Left renal pelvis (tissue), 4 donors: ENCODE data around the gene UBE3D. TPM values are rescaled to one million over a fixed set of nuclear protein-coding genes. Genes with fewer than 3 reads are reported as not detected.
"Not testable (repeated sequence)": the region's sequence is repeated elsewhere in the genome, so short reads cannot be mapped to it uniquely, and the experiment has no call there.

ENCODE experiments used
- DNase-seq, 4 donors: peaks; one replicate each; pipeline ENCODE4 v3.0.0-alpha.2; 2013; ENCODE audit warnings: low read depth in 4 of 4, low spot score in 3 of 4
- polyA plus RNA-seq, 4 donors: library from polyadenylated mRNA; unstranded; fragments of 120-200 nt; gene quantifications; one replicate each; pipeline ENCODE4 v1.2.1, GENCODE V29; 2013; ENCODE audit not compliant: insufficient read length in 4 of 4

UBE3D gene
- polyA plus RNA-seq, 4 donors, result 4.5 to 10.2 (median 8.4) TPM

DNA sequence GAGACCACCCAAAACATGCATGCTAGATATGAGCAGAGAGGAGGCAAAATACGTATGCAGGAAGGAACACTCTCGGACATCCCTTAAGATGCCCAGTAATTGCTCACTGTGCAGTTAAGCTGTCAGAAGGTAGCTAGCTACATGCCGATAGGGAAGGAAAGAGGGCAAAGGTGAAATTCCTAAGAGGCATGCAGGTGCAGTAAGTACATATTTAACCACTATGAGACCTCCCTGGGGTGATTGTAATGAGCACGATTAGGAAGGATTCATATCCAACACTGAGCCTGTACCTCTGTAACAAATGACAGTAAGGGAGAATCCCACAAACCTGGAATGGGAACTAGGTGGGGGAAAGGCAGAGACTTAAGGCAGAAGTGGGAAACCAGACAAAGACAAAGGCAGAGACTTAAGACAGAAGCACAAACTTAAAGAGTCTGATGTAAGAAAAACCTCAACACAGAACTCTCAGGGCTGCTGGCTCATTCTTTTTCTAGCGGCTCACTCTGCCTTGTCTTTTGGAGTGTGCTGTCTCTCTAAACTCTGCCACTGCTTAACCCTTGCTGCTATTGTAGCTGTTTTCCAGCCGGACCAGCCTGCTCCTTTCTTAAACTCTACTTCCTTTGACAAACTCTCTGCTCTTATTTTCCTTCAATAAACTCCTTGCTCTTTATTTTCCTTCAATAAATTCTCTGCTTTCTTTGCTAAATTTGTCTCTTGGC, 148.1 kb downstream of the UBE3D start:
- no peak for DNase-seq

DNA sequence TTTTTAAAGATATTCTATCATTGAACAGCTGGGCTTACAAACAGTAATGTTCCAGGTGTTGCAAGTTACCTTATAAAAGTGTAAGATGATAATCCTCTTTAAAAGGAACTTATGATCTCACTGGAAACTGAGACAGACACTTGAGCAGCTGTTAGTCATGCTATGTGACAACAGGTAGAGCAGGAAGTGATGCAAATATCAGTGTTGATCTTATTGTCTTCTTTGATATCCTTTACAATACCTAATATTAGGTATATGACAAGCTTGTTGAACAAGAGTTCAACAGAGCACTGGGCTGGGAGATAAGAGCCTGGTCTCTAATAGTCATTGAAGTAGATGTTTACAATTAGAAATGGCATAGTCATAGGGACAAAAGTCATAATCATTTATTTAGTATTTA, 150.0 kb downstream of the UBE3D start:
- no peak for DNase-seq

GRCh38 chr6:82914511-82914910, 151.1 kb downstream of the UBE3D start:
- DNase-seq, result no peak

- no peak for DNase-seq
Observed at GRCh38 chr6:82910820-82911219, 154.8 kb downstream of the UBE3D start.

GRCh38 chr6:82910395-82910794, 155.2 kb downstream of the UBE3D start:
- no peak for DNase-seq

- no peak for DNase-seq
Observed at GRCh38 chr6:82909551-82909950, 156.1 kb downstream of the UBE3D start.

DNA sequence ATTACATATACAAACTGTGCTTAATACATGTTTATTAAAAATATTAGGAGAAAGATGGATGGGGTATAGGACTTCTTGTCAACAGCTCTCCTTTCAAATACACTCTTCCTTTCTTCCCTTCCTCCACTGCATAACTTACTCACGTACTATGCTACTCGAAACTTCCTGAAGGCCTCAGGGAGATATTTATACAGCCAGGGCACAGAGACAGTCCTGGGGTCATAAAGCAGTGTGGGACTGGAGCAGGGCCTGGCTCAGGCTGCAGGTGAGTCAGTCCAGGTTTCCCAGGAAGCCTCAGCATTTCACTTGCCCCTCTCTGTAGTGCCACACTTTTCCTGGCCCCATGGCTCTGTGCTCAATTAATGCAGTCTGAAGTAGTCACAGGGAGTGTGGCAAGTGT, 157.0 kb downstream of the UBE3D start:
- no peak for DNase-seq

DNA sequence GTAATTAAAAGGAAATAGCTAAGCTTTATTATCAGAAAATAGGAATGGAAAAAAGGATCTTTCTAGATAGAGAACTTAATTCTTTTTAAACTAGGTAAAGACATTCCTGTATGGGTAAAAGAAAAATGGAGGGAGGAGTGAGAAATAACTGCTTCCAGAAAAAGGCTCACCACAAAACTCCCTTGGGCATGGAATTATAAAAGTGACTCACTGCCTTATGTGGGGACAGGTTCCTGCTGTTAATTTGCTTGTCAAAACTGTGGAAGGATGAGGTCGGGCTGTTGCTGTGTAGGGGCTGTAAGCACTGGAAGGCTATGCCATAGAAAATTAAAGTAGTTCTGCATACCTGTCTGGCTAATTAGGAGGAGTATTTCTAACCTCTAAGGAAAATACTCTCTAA, 158.7 kb downstream of the UBE3D start:
- no peak for DNase-seq

DNA sequence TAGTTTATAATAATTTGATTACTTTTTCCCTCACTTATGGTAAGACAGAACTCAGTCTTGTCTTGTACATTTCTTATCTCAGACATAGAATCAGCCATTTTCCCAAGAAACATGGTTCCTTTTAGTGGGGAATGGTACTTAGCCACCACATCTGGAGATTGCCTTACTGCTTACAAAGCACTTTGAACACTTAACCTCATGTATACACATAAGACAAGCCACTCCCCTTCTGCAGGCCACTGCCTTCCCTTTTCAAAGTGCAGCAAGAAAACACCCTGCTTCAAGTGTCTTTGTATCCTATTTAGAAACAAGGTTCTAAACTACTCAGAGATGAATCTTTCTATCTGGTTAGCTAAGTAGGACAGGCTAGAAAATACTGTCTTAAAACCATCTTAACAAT, 159.2 kb downstream of the UBE3D start:
- DNase-seq, result no peak

DNA sequence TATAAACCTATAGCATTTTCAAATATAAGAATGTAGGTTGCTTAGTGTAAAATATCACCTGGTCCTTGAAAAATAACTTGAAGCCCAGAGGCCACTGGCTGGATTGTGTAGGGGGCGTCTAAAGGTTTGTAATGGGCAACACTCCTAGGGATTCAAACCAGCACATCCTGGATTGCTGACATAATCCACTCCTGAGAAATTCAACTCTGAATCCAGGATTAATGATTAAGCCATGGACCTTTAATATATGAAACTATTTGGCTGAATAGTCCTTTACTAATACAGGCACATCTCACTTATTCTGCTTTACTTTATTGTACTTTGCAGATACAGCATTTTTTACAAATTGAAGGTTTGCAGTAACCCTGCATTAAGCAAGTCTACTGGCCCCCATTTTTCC, 160.8 kb downstream of the UBE3D start:
- no peak for DNase-seq

DNA sequence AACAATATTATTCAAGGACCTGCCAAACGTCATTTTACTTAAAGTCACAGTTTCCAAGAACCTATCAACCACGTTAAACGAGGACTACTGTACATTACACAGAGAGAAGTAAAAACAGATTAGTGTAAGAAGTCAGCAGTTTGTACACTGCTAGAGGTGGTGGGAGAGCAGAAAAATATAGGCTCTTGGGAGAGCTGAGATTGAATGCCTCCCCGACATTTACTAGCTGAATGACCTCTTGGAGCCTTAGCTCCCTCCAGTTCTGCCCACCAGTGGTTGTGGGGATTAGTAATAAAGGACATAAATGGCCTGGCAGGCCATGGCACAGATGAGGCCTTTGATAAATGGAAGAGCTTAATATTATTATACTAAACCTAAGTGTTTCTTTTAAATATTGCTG, 161.4 kb downstream of the UBE3D start:
- DNase-seq, result no peak

GRCh38 chr6:82902290-82902689, 163.4 kb downstream of the UBE3D start:
- no peak for DNase-seq

GRCh38 chr6:82894653-82895259, 170.9 kb downstream of the UBE3D start:
- DNase-seq, result no peak

- DNase-seq, result no peak
Observed at GRCh38 chr6:82893889-82894652, 171.6 kb downstream of the UBE3D start.

DNA sequence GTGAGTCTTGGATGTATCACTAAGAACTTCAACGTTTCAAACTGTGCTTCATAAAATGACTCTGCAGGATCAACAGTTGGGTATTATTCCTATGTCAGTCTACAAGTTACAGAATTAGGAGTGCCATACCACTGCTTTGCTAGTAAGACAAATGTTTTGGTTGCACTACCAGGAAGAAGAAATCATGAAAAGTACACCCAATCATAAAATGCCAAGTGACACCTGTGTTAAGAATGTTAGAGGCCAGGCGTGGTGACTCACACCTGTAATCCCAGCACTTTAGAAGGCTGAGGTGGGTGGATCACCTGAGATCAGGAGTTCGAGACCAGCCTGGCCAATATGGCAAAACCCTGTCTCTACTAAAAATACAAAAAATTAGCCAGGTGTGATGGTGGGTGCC, 174.1 kb downstream of the UBE3D start:
- DNase-seq, result not testable (repeated sequence)

DNA sequence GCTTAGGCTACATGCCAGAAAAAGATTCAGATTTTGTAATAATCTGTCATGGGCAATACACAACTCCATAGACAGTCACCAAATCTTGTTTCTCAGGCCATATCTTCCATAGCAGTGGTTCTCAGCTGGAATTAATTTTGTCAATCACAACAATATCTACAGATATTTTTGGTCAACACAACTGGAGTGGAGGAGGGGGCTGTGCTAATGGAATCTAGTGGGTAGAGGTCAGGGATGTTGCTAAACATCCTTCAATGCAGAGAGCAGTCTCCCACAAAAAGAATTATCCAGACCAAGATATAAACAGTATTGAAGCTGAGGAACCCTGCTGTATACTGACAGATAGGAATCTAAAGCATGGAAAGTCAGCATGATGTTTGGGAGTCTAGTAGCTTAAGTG, 174.6 kb downstream of the UBE3D start:
- DNase-seq, result no peak

GRCh38 chr6:82890240-82890639, 175.4 kb downstream of the UBE3D start:
- DNase-seq, result no peak

- no peak for DNase-seq
Observed at GRCh38 chr6:82889143-82889542, 176.5 kb downstream of the UBE3D start.

DNA sequence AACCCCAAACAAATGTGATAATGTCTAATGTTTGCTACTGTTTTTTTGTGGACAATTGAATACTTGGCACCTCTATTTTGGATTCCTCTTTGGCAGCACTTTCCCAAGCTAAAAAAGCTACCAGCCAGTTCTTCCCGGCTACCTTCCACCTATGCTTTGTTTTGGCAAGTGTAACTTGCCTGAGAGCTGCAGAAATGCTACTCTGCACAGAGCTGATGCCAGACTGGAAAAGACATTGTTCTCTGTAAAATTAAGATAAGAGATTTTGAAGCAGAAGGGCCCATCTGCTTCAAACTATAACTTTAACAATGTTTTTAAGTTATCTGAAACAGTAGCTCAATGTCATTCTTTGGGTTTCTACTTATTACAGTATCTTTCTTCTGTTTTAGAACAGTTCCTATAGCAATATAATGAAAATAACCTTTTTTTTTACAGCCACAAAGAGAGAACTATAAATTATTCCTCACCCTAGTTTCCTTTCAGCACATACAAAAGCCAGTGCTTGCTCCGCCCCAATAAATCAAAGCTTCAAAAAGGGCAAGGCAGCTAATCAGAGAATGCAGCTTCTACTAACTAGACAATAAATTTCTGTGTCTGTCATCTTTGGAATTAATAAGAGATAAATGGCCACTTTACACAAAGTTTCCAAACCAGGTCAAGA, 183.1 kb downstream of the UBE3D start:
- no peak for DNase-seq

DNA sequence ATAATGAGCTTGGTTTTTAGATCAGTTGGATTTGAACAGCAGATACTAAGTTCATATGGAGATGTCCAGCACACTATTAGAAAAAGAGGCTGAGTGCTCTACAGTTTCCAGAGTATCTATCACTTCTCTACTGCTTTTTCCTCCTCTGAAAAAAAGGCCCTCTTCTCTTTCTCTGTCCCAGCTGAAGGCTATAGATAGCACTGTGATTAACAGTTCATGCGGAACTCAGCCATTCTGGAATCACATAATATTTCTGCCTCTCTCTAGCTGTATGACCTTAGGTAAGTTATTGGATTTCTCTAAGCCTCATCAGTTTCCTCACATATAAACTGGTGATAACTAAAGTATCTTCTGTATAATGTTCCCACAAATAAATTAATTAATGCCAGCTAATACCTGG, 184.1 kb downstream of the UBE3D start:
- no peak for DNase-seq

- DNase-seq, result no peak
Observed at GRCh38 chr6:82878812-82879211, 186.8 kb downstream of the UBE3D start.
